ENCODE measurements around the gene SYNM.

DNA sequence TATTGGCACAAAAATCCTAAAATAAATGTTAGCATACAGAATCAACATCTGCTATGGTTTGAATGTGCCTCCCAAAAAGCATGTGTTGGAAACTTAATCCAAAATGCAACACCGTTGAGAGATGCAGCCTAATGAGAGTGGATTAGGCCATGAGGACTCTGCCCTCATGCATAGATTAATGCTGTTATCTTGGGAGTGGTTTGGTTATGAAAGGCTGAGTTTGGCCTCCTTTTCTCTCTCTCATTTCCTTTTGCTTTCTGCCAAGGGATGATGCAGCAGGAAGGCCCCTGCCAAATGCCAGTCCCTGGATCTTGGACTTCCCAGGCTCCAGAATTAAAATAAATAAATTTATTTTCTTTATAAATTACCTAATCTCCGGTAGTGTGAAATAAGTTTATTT, 49.4 kb downstream of the SYNM start:
- TF ChIP-seq EZH2 (IDR thresholded peaks at IDR 0.05; ENCODE audit: borderline replicate concordance, insufficient read depth, low read length, poor library complexity, severe bottlenecking) = no peak
- TF ChIP-seq, protein P1, sequence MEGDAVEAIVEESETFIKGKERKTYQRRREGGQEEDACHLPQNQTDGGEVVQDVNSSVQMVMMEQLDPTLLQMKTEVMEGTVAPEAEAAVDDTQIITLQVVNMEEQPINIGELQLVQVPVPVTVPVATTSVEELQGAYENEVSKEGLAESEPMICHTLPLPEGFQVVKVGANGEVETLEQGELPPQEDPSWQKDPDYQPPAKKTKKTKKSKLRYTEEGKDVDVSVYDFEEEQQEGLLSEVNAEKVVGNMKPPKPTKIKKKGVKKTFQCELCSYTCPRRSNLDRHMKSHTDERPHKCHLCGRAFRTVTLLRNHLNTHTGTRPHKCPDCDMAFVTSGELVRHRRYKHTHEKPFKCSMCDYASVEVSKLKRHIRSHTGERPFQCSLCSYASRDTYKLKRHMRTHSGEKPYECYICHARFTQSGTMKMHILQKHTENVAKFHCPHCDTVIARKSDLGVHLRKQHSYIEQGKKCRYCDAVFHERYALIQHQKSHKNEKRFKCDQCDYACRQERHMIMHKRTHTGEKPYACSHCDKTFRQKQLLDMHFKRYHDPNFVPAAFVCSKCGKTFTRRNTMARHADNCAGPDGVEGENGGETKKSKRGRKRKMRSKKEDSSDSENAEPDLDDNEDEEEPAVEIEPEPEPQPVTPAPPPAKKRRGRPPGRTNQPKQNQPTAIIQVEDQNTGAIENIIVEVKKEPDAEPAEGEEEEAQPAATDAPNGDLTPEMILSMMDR (IDR thresholded peaks at IDR 0.05; ENCODE audit: poor library complexity, severe bottlenecking) = no peak
- no peak for TF ChIP-seq RAD21 (conservative IDR thresholded peaks at IDR 0.05)
- TF ChIP-seq TAF1 (IDR thresholded peaks at IDR 0.05; ENCODE audit: low read depth) = no peak
- no peak for TF ChIP-seq SMC3 (conservative IDR thresholded peaks at IDR 0.05; ENCODE audit: poor library complexity)
- no peak for TF ChIP-seq EP300 (conservative IDR thresholded peaks at IDR 0.05; ENCODE audit: poor library complexity, severe bottlenecking)
- no peak for TF ChIP-seq POLR2AphosphoS5 (IDR thresholded peaks at IDR 0.05)
- TF ChIP-seq, protein P2, sequence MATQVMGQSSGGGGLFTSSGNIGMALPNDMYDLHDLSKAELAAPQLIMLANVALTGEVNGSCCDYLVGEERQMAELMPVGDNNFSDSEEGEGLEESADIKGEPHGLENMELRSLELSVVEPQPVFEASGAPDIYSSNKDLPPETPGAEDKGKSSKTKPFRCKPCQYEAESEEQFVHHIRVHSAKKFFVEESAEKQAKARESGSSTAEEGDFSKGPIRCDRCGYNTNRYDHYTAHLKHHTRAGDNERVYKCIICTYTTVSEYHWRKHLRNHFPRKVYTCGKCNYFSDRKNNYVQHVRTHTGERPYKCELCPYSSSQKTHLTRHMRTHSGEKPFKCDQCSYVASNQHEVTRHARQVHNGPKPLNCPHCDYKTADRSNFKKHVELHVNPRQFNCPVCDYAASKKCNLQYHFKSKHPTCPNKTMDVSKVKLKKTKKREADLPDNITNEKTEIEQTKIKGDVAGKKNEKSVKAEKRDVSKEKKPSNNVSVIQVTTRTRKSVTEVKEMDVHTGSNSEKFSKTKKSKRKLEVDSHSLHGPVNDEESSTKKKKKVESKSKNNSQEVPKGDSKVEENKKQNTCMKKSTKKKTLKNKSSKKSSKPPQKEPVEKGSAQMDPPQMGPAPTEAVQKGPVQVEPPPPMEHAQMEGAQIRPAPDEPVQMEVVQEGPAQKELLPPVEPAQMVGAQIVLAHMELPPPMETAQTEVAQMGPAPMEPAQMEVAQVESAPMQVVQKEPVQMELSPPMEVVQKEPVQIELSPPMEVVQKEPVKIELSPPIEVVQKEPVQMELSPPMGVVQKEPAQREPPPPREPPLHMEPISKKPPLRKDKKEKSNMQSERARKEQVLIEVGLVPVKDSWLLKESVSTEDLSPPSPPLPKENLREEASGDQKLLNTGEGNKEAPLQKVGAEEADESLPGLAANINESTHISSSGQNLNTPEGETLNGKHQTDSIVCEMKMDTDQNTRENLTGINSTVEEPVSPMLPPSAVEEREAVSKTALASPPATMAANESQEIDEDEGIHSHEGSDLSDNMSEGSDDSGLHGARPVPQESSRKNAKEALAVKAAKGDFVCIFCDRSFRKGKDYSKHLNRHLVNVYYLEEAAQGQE (IDR thresholded peaks at IDR 0.05; ENCODE audit: borderline replicate concordance) = no peak
- TF ChIP-seq MXI1 (conservative IDR thresholded peaks at IDR 0.05; ENCODE audit: poor library complexity, severe bottlenecking) = no peak
